Breast epithelium (tissue), 4 donors: ENCODE measurements around the gene NRXN3. TPM values are rescaled to one million over a fixed set of nuclear protein-coding genes. Genes with fewer than 3 reads are reported as not detected.

Source experiments
- DNase-seq, 2 donors: peaks; one replicate each; pipeline ENCODE4 v3.0.0-alpha.2; 2019; ENCODE audit warnings: low spot score in 2 of 2
- H3K27ac ChIP-seq, 2 donors: fragments of 200-600 bp; sonication (generic) in 1 of 2; one replicate each; pipeline ENCODE4 v1.5.1; 2016 to 2019; ENCODE audit warnings: mild to moderate bottlenecking in 1 of 2
- H3K27me3 ChIP-seq, 2 donors: fragments of 200-600 bp; sonication (generic) in 1 of 2; one replicate each; pipeline versions ENCODE4 v1.5.1 to v1.6.0; 2017 to 2019; ENCODE audit warnings: control low read depth in 1 of 2, mild to moderate bottlenecking in 1 of 2
- H3K36me3 ChIP-seq: fragments of 200-600 bp; one replicate; pipeline ENCODE4 v1.5.1; 2019
- H3K4me1 ChIP-seq, 2 donors: fragments of 200-600 bp; sonication (generic); one replicate each; pipeline ENCODE4 v1.5.1; 2016 to 2019; ENCODE audit warnings: control low read depth in 1 of 2
- H3K4me3 ChIP-seq, 3 donors: fragments of 200-600 bp; sonication (generic); 1 replicate in 2 of 3; 2 replicates in 1 of 3; pipeline ENCODE4 v1.5.1; 2016 to 2019; ENCODE audit warnings: mild to moderate bottlenecking in 3 of 3, moderate library complexity in 2 of 3
- H3K9me3 ChIP-seq, 2 donors: fragments of 200-600 bp; sonication (generic) in 1 of 2; one replicate each; pipeline ENCODE4 v1.5.1; 2016 to 2019; ENCODE audit warnings: control low read depth in 1 of 2
- CTCF ChIP-seq, 3 donors: fragments of 450-650 bp; IDR thresholded peaks; one replicate each; pipeline ENCODE4 v1.5.1; 2016 to 2017; ENCODE audit warnings: antibody characterized with exemption in 3 of 3, mild to moderate bottlenecking in 3 of 3, moderate library complexity in 3 of 3
- POLR2A ChIP-seq: fragments of 450-650 bp; IDR thresholded peaks from one replicate; pipeline ENCODE4 v1.6.1; 2016; ENCODE audit warnings: antibody characterized with exemption, mild to moderate bottlenecking, moderate library complexity
- POLR2AphosphoS5 ChIP-seq, 3 donors: sonication (generic); formaldehyde crosslinking; IDR thresholded peaks; one replicate each; pipeline ENCODE4 v1.6.1; 2017; ENCODE audit warnings: antibody characterized with exemption in 3 of 3
- intact Hi-C: fragments of 100-400 bp; cut with DNase I; formaldehyde crosslinking; loops from one replicate; pipeline ENCODE4 v1.15.1; 2023; ENCODE audit warnings: low total_unique reads
- total RNA-seq, 3 donors: library from RNA; depleted of rRNA; stranded (reverse); fragments of >200 nt; gene quantifications; one replicate each; pipeline ENCODE4 v1.1.0, GENCODE V29; 2016

NRXN3 gene
- total RNA-seq, 3 donors from 2014 or later, result 2.9 to 3.6 (median 3.5) TPM

GRCh38 chr14:79852950-79853744, 1683.0 kb downstream of the NRXN3 start:
- no peak for DNase-seq
- no peak overlapping the region for H3K4me3 ChIP-seq

GRCh38 chr14:79855789-79856188, 1685.6 kb downstream of the NRXN3 start:
- DNase-seq, result no peak
- H3K4me1 ChIP-seq, result no peaks in the 10 kb centered on the region
- H3K36me3 ChIP-seq, result no peaks in the 10 kb centered on the region
- no peaks in the 10 kb centered on the region for H3K27me3 ChIP-seq
- intact Hi-C loops, result no loop called here
- no peak overlapping the region for H3K27ac ChIP-seq
- no peak overlapping the region for H3K4me3 ChIP-seq
- no peak for TF ChIP-seq CTCF (IDR thresholded peaks at IDR 0.05)
- no peak for TF ChIP-seq POLR2A
- TF ChIP-seq POLR2AphosphoS5 (IDR thresholded peaks at IDR 0.05), result no peak
- no peaks in the 10 kb centered on the region for H3K9me3 ChIP-seq

More at GRCh38 chr14:79852950-79853744, 1683.0 kb downstream of the NRXN3 start:
- no peaks in the 10 kb centered on the region for H3K4me1 ChIP-seq
- H3K27ac ChIP-seq, result no peak overlapping the region
- H3K27me3 ChIP-seq, result no peaks in the 10 kb centered on the region
- TF ChIP-seq CTCF (IDR thresholded peaks at IDR 0.05) (no peak), POLR2AphosphoS5 (IDR thresholded peaks at IDR 0.05) (no peak), POLR2A (no peak)
- intact Hi-C loops, result no loop called here
- no peaks in the 10 kb centered on the region for H3K36me3 ChIP-seq
- H3K9me3 ChIP-seq, result no peaks in the 10 kb centered on the region

DNA sequence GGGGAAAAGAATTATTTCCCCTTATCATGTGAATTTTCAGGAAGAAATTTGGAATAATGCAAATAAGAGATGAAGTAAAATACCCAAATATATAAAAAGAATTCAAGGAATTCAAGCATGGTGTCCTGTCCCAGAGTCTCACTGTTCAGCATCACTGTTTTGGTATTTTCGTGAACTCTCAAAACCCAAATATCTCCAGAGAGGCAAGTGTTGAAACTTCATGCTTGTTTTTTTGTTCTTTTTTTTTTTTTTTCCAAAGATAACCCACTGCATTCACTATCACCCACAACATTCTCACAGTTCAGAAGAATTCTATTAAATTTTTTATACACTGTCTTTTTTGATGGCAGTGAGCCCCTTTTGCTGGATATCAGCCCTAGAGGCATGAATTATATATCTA, 1686.2 kb downstream of the NRXN3 start:
- no peaks in the 10 kb centered on the region for H3K36me3 ChIP-seq
- intact Hi-C loops, result no loop called here
- H3K27me3 ChIP-seq, result no peaks in the 10 kb centered on the region
- no peaks in the 10 kb centered on the region for H3K4me1 ChIP-seq
- no peaks in the 10 kb centered on the region for H3K9me3 ChIP-seq
- DNase-seq, result no peak
- TF ChIP-seq CTCF (IDR thresholded peaks at IDR 0.05) (no peak), POLR2A (no peak), POLR2AphosphoS5 (IDR thresholded peaks at IDR 0.05) (no peak)
- no peak overlapping the region for H3K27ac ChIP-seq
- H3K4me3 ChIP-seq, result no peak overlapping the region

GRCh38 chr14:79861111-79861510, 1690.9 kb downstream of the NRXN3 start:
- Histone ChIP-seq H3K9me3 (no peaks in the 10 kb centered on the region), H3K4me1 (no peaks in the 10 kb centered on the region), H3K4me3 (no peak overlapping the region), H3K27me3 (no peaks in the 10 kb centered on the region), H3K36me3 (no peaks in the 10 kb centered on the region), H3K27ac (no peak overlapping the region)
- no peak for DNase-seq
- no peak for TF ChIP-seq POLR2AphosphoS5 (IDR thresholded peaks at IDR 0.05)
- no peak for TF ChIP-seq POLR2A
- TF ChIP-seq CTCF (IDR thresholded peaks at IDR 0.05), result no peak
- intact Hi-C loops, result no loop called here

- TF ChIP-seq POLR2A (no peak), POLR2AphosphoS5 (IDR thresholded peaks at IDR 0.05) (no peak), CTCF (IDR thresholded peaks at IDR 0.05) (no peak)
- Histone ChIP-seq H3K27me3 (no peaks in the 10 kb centered on the region), H3K27ac (no peak overlapping the region), H3K4me3 (no peak overlapping the region), H3K4me1 (no peaks in the 10 kb centered on the region), H3K9me3 (no peaks in the 10 kb centered on the region), H3K36me3 (no peaks in the 10 kb centered on the region)
- intact Hi-C loops, result no loop called here
- no peak for DNase-seq
Observed at GRCh38 chr14:79862045-79862444, 1691.9 kb downstream of the NRXN3 start.
